Right lobe of liver (tissue), 6 donors: Measurements from ENCODE around the gene KLHL34. TPM values are rescaled to one million over a fixed set of nuclear protein-coding genes. Genes with fewer than 3 reads are reported as not detected.

Source experiments
- ATAC-seq, 4 donors: fragments of 200-7000 bp; cut with Tn5 transposase; one replicate each; pipeline ENCODE4 v1.9.1; 2020; ENCODE audit warnings: mild to moderate bottlenecking in 4 of 4, moderate library complexity in 4 of 4
- DNase-seq, 3 donors: peaks; one replicate each; pipeline ENCODE4 v3.0.0-alpha.2; 2020
- H3K27ac ChIP-seq, 3 donors: fragments of 200-600 bp; one replicate each; pipeline ENCODE4 v1.8.0; 2022
- H3K27me3 ChIP-seq, 2 donors: fragments of 200-600 bp; one replicate each; pipeline ENCODE4 v1.8.0; 2022
- H3K36me3 ChIP-seq, 4 donors: fragments of 200-600 bp; sonication (generic) in 1 of 4; one replicate each; pipeline versions ENCODE4 v1.5.1 to v1.8.0; 2017 to 2022; ENCODE audit warnings: control low read depth in 1 of 4
- H3K4me1 ChIP-seq, 4 donors: fragments of 200-600 bp; sonication (generic) in 1 of 4; one replicate each; pipeline versions ENCODE4 v1.5.1 to v1.8.0; 2017 to 2022; ENCODE audit warnings: control low read depth in 1 of 4
- H3K4me3 ChIP-seq, 3 donors: fragments of 200-600 bp; one replicate each; pipeline ENCODE4 v1.8.0; 2022
- H3K9me3 ChIP-seq, 4 donors: fragments of 200-600 bp; sonication (generic) in 1 of 4; one replicate each; pipeline versions ENCODE4 v1.5.1 to v1.8.0; 2017 to 2022; ENCODE audit warnings: control low read depth in 1 of 4
- POLR2A ChIP-seq: fragments of 450-650 bp; IDR thresholded peaks from one replicate; pipeline ENCODE4 v1.6.1; 2017; ENCODE audit warnings: antibody characterized with exemption, mild to moderate bottlenecking
- WGBS: methylation state at CpG from one replicate; pipeline ENCODE4 v1.1.6; 2018; ENCODE audit warnings: low coverage, low lambda C conversion rate; ENCODE audit not compliant: insufficient coverage; ENCODE audit errors: missing lambda C conversion rate; 5-methylcytosine and 5-hydroxymethylcytosine counted together
- intact Hi-C, 2 donors: fragments of 100-400 bp; cut with DNase I; formaldehyde crosslinking; loops; one replicate each; pipeline versions ENCODE4 v1.11.2 to v1.14.1; 2022
- total RNA-seq, 6 experiments: library from RNA; depleted of rRNA in 2 of 6; stranded (reverse); fragments of >200 nt in 2 of 6; fragmentation: NEBNext Ultra II Directional in 3 of 6; extraction: Animal tissue kit (Norgen Biotek cat#: 25700) in 3 of 6; gene quantifications; one replicate each; pipeline versions ENCODE4 v1.1.0 to v1.2.4, GENCODE V29; 2016 to 2023
- TF ChIP-seq, protein P1 (sequence below), 4 donors: fragments of 200-600 bp in 3 of 4; fragments of 450-650 bp in 1 of 4; IDR thresholded peaks; one replicate each; pipeline versions ENCODE4 v1.5.1 to v1.8.0; 2016 to 2022; ENCODE audit warnings: antibody characterized with exemption in 4 of 4, mild to moderate bottlenecking in 2 of 4
- donor health status: DM: no; HTN: yes; CAD: no.
- donor health status: DM: no; HTN: no; CAD: no.
- donor health status: DM: no; HTN: no; CAD: no.
- donor health status: DM: no; HTN: yes; CAD: no.
- donor health status: DM: no; HTN: yes; CAD: no.

Gene KLHL34
- total RNA-seq, 6 experiments from 2014 or later: 0.06 to 0.18 (median 0.10) TPM; not detected in 1

DNA sequence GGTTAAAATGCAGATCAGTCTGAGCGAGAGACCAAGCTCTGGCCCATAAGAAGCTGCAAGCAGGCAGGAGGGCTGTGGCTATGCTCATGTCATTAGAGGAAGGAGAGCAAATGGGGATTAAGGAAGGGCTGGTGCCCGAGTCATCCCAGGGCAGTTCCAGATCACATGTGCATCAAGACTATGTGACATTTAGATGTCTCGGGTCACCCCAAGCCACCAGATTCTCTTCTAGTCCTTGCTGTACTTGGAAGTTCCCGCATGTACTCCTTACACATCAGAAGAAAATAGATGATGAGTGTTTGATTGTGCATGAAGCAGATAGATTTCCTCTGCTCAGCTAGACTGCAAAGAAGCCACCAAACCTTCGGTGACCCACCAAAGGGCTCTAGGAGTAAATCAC is 42.1 kb upstream of the KLHL34 start:
- Histone ChIP-seq H3K9me3 (no peaks in the 10 kb centered on the region), H3K4me1 (peaks cover 0 to 12% (median 0%) of the 10 kb centered on the region in 4 donors), H3K4me3 (no peak overlapping the region), H3K36me3 (no peaks in the 10 kb centered on the region), H3K27me3 (no peaks in the 10 kb centered on the region), H3K27ac (no peak overlapping the region)
- ATAC-seq (peak in 2 of 4 donors; percentile 15 to 29), DNase-seq (no peak)
- no peak for TF ChIP-seq POLR2A
- TF ChIP-seq, protein P1, sequence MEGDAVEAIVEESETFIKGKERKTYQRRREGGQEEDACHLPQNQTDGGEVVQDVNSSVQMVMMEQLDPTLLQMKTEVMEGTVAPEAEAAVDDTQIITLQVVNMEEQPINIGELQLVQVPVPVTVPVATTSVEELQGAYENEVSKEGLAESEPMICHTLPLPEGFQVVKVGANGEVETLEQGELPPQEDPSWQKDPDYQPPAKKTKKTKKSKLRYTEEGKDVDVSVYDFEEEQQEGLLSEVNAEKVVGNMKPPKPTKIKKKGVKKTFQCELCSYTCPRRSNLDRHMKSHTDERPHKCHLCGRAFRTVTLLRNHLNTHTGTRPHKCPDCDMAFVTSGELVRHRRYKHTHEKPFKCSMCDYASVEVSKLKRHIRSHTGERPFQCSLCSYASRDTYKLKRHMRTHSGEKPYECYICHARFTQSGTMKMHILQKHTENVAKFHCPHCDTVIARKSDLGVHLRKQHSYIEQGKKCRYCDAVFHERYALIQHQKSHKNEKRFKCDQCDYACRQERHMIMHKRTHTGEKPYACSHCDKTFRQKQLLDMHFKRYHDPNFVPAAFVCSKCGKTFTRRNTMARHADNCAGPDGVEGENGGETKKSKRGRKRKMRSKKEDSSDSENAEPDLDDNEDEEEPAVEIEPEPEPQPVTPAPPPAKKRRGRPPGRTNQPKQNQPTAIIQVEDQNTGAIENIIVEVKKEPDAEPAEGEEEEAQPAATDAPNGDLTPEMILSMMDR (IDR thresholded peaks at IDR 0.05): no peak
- WGBS: 68% methylated on average over 4 of the region's 5 CpGs
- intact Hi-C loops: no loop called here

DNA sequence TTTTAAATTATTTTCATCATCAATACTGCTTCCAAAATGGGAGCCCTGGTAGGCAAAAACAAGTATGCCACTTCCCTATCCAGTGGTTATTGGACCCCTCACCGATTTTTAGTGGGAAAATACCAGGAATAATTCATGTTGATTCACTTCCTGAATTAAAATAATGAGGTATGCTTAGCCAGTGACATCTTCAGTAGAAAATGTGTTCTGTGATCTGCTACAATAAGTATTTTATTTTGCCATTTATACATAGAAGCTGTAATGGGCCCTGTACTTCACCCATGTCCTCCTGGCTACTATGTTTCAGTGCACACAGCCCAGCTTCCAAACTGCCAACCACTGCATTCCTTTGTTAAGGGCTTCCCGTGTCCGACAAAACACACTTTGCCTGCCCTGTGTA is 41.0 kb upstream of the KLHL34 start:
- DNase-seq (no peak), ATAC-seq (no peak)
- peaks cover 0 to 12% (median 0%) of the 10 kb centered on the region in 4 donors for H3K4me1 ChIP-seq
- no peaks in the 10 kb centered on the region for H3K9me3 ChIP-seq
- H3K4me3 ChIP-seq: no peak overlapping the region
- no peaks in the 10 kb centered on the region for H3K36me3 ChIP-seq
- intact Hi-C loops: no loop called here
- H3K27ac ChIP-seq: no peak overlapping the region
- H3K27me3 ChIP-seq: no peaks in the 10 kb centered on the region
- 57% methylated on average over 3 of the region's 3 CpGs for WGBS
- TF ChIP-seq POLR2A: no peak
- TF ChIP-seq, protein P1 (IDR thresholded peaks at IDR 0.05): no peak

DNA sequence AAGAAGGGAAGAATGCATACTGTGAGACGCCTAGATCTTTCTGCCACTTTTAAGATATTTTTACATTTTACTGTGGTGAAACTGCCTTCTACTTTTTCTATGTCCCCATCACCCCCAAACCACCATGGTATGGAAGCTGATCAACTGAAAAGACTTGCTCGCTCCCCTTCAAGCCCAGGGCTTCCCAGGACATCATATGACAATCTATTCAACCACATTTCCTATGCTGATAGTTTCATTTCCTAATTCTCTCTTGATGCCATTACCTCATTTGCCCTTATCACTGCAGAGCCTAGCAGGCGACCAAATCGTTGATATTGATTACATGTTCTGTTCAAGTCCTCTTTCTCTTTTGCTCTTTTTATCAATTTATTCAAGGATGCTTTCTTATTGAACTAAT is 40.1 kb upstream of the KLHL34 start:
- 30% methylated on average over 4 of the region's 4 CpGs for WGBS
- H3K27me3 ChIP-seq: no peaks in the 10 kb centered on the region
- ATAC-seq: peak in 1 of 4 donors; percentile 27
- intact Hi-C loops: no loop called here
- no peaks in the 10 kb centered on the region for H3K9me3 ChIP-seq
- DNase-seq: no peak
- H3K4me3 ChIP-seq: no peak overlapping the region
- peaks cover 0 to 12% (median 0%) of the 10 kb centered on the region in 4 donors for H3K4me1 ChIP-seq
- H3K27ac ChIP-seq: no peak overlapping the region
- no peaks in the 10 kb centered on the region for H3K36me3 ChIP-seq
- TF ChIP-seq, protein P1 (IDR thresholded peaks at IDR 0.05): no peak
- TF ChIP-seq POLR2A: no peak

DNA sequence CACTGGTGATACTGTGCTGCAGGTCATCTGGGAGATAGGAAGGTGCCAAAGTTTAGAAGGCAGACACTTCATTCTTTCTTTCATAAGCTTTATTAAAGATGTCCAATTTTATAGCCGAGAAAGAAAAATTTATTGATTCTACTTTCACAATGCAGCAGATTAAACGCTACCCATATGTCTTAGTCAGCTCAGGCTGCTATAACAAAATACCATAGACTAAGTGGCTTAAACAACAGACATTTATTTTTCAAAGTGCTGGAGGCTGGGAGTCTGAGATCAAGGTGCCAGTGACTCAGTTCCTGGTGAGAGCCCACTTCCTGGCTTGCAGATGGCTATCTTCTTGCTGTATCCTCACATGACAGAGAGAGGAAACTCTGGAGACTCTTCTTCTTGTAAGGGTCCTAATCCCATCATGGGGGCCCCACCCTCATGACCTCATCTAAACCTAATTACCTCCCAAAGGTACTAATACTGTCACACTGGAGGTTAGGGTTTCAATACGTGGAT is 33.4 kb upstream of the KLHL34 start:
- no peak for ATAC-seq
- H3K4me1 ChIP-seq: no peaks in the 10 kb centered on the region
- 61% methylated on average over 3 of the region's 3 CpGs for WGBS
- intact Hi-C loops: no loop called here
- H3K27me3 ChIP-seq: no peaks in the 10 kb centered on the region
- no peaks in the 10 kb centered on the region for H3K9me3 ChIP-seq
- H3K4me3 ChIP-seq: no peak overlapping the region
- no peak for DNase-seq
- H3K27ac ChIP-seq: no peak overlapping the region
- no peaks in the 10 kb centered on the region for H3K36me3 ChIP-seq
- TF ChIP-seq POLR2A: no peak

DNA sequence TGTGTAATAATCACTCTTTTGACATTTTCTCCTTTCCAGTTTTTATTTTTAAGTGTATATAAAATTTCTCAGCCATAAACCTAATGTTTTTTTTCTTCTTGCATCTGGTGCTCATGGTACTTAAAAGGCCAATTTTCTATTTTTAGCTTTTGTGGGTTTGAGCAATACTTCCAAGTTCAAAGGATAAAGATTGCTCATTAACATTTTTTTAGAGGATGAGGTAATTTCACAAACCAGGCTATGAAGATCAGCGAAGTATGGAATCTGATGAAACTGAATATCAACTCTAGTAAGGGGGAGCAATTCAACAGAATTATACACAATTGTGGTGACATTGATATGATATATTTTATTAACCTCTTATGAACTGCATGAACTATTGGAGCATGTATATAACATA is 25.8 kb upstream of the KLHL34 start:
- Histone ChIP-seq H3K36me3 (no peaks in the 10 kb centered on the region), H3K4me3 (no peak overlapping the region), H3K27me3 (no peaks in the 10 kb centered on the region), H3K4me1 (no peaks in the 10 kb centered on the region), H3K27ac (no peak overlapping the region), H3K9me3 (no peaks in the 10 kb centered on the region)
- TF ChIP-seq POLR2A: no peak
- TF ChIP-seq, protein P1 (IDR thresholded peaks at IDR 0.05): no peak
- DNase-seq (no peak), ATAC-seq (peak in 2 of 4 donors; percentile 36 to 68)
- WGBS: 33% methylated on average over 1 of the region's 1 CpG
- intact Hi-C loops: no loop called here
